H1 (cell line): ENCODE results near the gene WDR89. TPM values are rescaled to one million over a fixed set of nuclear protein-coding genes. Genes with fewer than 3 reads are reported as not detected.

Experiments
- CTCF ChIA-PET: fragments of 300-600 bp; sonication (Branson Sonifier 250); formaldehyde crosslinking; loops from one replicate; lab custom pipeline; 2021; ENCODE audit not compliant: partially characterized antibody; lab: Charles Lee
- POLR2A ChIA-PET: fragments of 300-600 bp; sonication (Branson Sonifier 250); formaldehyde crosslinking; loops from one replicate; lab custom pipeline; 2021; ENCODE audit warnings: inconsistent platforms; ENCODE audit not compliant: partially characterized antibody; lab: Charles Lee
- DNase-seq, 2 experiments: peaks; one replicate each; pipeline versions ENCODE4 v3.0.0 to v3.0.0-alpha.2; 2010 to 2022; ENCODE audit warnings: low spot score in 2 of 2, low read depth in 1 of 2, mixed read lengths in 1 of 2
- FAIRE-seq: peaks from 2 replicates; lab custom pipeline; 2011; peaks lifted over from hg19 to GRCh38; lab: Jason Lieb, UNC
- H2AFZ ChIP-seq: 2 replicates; pipeline ENCODE4 v1.8.1; 2012; ENCODE audit warnings: low read length, inconsistent platforms
- H2AK5ac ChIP-seq: 2 replicates; pipeline ENCODE4 v1.6.1; 2013; ENCODE audit warnings: low read depth, low read length
- H2BK120ac ChIP-seq: replicated peaks from 2 replicates; pipeline ENCODE3; 2013; ENCODE audit warnings: low read depth, low read length, inconsistent platforms
- H2BK12ac ChIP-seq: 2 replicates; pipeline ENCODE4 v1.6.1; 2013; ENCODE audit warnings: low read depth, low read length
- H2BK15ac ChIP-seq: 2 replicates; pipeline ENCODE4 v1.6.1; 2013; ENCODE audit warnings: low read length
- H2BK20ac ChIP-seq: 2 replicates; pipeline ENCODE4 v1.6.1; 2013; ENCODE audit warnings: low read length
- H2BK5ac ChIP-seq: 2 replicates; pipeline ENCODE4 v1.6.1; 2013; ENCODE audit warnings: low read depth, low read length
- H3K14ac ChIP-seq: 2 replicates; pipeline ENCODE4 v1.6.1; 2013; ENCODE audit warnings: inconsistent platforms; ENCODE audit not compliant: insufficient read length
- H3K18ac ChIP-seq: 2 replicates; pipeline ENCODE4 v1.6.1; 2013; ENCODE audit warnings: low read length; ENCODE audit errors: extremely low read depth
- H3K23ac ChIP-seq: 2 replicates; pipeline ENCODE4 v1.6.1; 2013; ENCODE audit warnings: inconsistent platforms; ENCODE audit not compliant: insufficient read length
- H3K23me2 ChIP-seq: 2 replicates; pipeline ENCODE4 v1.6.1; 2013; ENCODE audit warnings: low read depth, low read length
- H3K27ac ChIP-seq: 2 replicates; pipeline ENCODE4 v1.6.1; 2011; ENCODE audit warnings: low read depth, low read length, inconsistent platforms
- H3K27me3 ChIP-seq, 4 experiments: replicated peaks in 1 of 4; 1 replicate in 1 of 4; 2 replicates in 3 of 4; pipeline versions ENCODE4 v1.6.1 to v1.8.1; 2011 to 2013; ENCODE audit warnings: low read length in 3 of 4, mild to moderate bottlenecking in 3 of 4, inconsistent platforms in 2 of 4, mixed read lengths in 2 of 4, moderate library complexity in 1 of 4; ENCODE audit not compliant: control insufficient read depth in 3 of 4, insufficient read depth in 3 of 4; ENCODE audit errors: extremely low read depth in 1 of 4
- H3K36me3 ChIP-seq, 4 experiments: 2 replicates each; pipeline versions ENCODE4 v1.6.1 to v1.8.1; 2011 to 2013; ENCODE audit warnings: mild to moderate bottlenecking in 4 of 4, low read length in 3 of 4, moderate library complexity in 2 of 4, control low read depth in 1 of 4, inconsistent platforms in 1 of 4; ENCODE audit not compliant: insufficient read depth in 4 of 4, control insufficient read depth in 2 of 4
- H3K4ac ChIP-seq: replicated peaks from 2 replicates; pipeline ENCODE3; 2013; ENCODE audit warnings: low read length, low read depth, mixed read lengths, inconsistent platforms; ENCODE audit not compliant: insufficient read length
- H3K4me1 ChIP-seq, 4 experiments: replicated peaks in 1 of 4; 1 replicate in 1 of 4; 2 replicates in 3 of 4; pipeline versions ENCODE4 v1.6.1 to v1.8.1; 2011 to 2013; ENCODE audit warnings: low read length in 3 of 4, inconsistent platforms in 2 of 4, mixed read lengths in 1 of 4; ENCODE audit not compliant: insufficient read depth in 4 of 4, control insufficient read depth in 3 of 4
- H3K4me2 ChIP-seq, 2 experiments: 2 replicates each; pipeline versions ENCODE4 v1.6.1 to v1.8.1; 2011 to 2013; ENCODE audit warnings: low read depth in 2 of 2, low read length in 2 of 2, control low read depth in 1 of 2, inconsistent platforms in 1 of 2, mild to moderate bottlenecking in 1 of 2; ENCODE audit not compliant: insufficient read depth in 1 of 2
- H3K4me3 ChIP-seq, 4 experiments: fragments of 200-600, 300-600 bp in 1 of 4; sonication (generic), shearing (Covaris generic), sonication (Bioruptor Twin) in 1 of 4; 2 replicates each; pipeline versions ENCODE4 v1.5.1 to v1.8.1; 2011 to 2016; ENCODE audit warnings: low read length in 4 of 4, low read depth in 3 of 4, control low read depth in 2 of 4, inconsistent platforms in 2 of 4, mild to moderate bottlenecking in 2 of 4, mixed read lengths in 1 of 4, moderate library complexity in 1 of 4; ENCODE audit not compliant: insufficient read depth in 2 of 4; ENCODE audit errors: extremely low read depth in 1 of 4
- H3K56ac ChIP-seq: replicated peaks from 2 replicates; pipeline ENCODE3; 2013; ENCODE audit warnings: low read depth, mild to moderate bottlenecking, mixed read lengths, low read length, inconsistent platforms; ENCODE audit not compliant: insufficient read length
- H3K79me1 ChIP-seq: 2 replicates; pipeline ENCODE4 v1.6.1; 2013; ENCODE audit warnings: low read depth, low read length, control low read depth
- H3K79me2 ChIP-seq, 2 experiments: 2 replicates each; pipeline versions ENCODE4 v1.6.1 to v1.8.1; 2012 to 2013; ENCODE audit warnings: low read length in 2 of 2, mild to moderate bottlenecking in 2 of 2, inconsistent platforms in 1 of 2; ENCODE audit not compliant: insufficient read depth in 2 of 2, control insufficient read depth in 1 of 2
- H3K9ac ChIP-seq, 4 experiments: replicated peaks in 1 of 4; 1 replicate in 1 of 4; 2 replicates in 3 of 4; pipeline versions ENCODE4 v1.6.1 to v1.8.1; 2011 to 2013; ENCODE audit warnings: low read depth in 3 of 4, low read length in 3 of 4, control low read depth in 2 of 4, mild to moderate bottlenecking in 2 of 4, moderate library complexity in 2 of 4, inconsistent platforms in 1 of 4; ENCODE audit errors: extremely low read depth in 1 of 4
- H3K9me3 ChIP-seq, 2 experiments: 2 replicates each; pipeline versions ENCODE4 v1.6.1 to v1.8.1; 2012 to 2013; ENCODE audit warnings: mild to moderate bottlenecking in 2 of 2, moderate library complexity in 2 of 2, control low read depth in 1 of 2, inconsistent platforms in 1 of 2, low read depth in 1 of 2, low read length in 1 of 2, mixed read lengths in 1 of 2; ENCODE audit not compliant: insufficient read depth in 2 of 2
- H4K20me1 ChIP-seq, 2 experiments: replicated peaks in 1 of 2; 2 replicates each; pipeline versions ENCODE3 to v1.8.1; 2011 to 2013; ENCODE audit warnings: inconsistent platforms in 2 of 2, low read length in 2 of 2, mild to moderate bottlenecking in 1 of 2; ENCODE audit not compliant: insufficient read depth in 2 of 2, control insufficient read depth in 1 of 2
- H4K5ac ChIP-seq: 2 replicates; pipeline ENCODE4 v1.6.1; 2013; ENCODE audit warnings: low read length, low read depth, mixed read lengths, inconsistent platforms; ENCODE audit not compliant: insufficient read length
- H4K8ac ChIP-seq: 2 replicates; pipeline ENCODE4 v1.8.0; 2013; ENCODE audit warnings: mild to moderate bottlenecking, moderate library complexity, low read length, inconsistent platforms; ENCODE audit not compliant: insufficient read depth; ENCODE audit errors: extremely low read depth
- H4K91ac ChIP-seq: replicated peaks from 2 replicates; pipeline ENCODE3; 2013; ENCODE audit warnings: low read length, mixed read lengths, inconsistent platforms; ENCODE audit not compliant: insufficient read length
- BRCA1 ChIP-seq: IDR thresholded peaks from 2 replicates; pipeline ENCODE4 v1.6.1; 2012; ENCODE audit warnings: low read depth, low read length, improper control_type of control experiment
- GABPA ChIP-seq: IDR thresholded peaks from 2 replicates; pipeline ENCODE4 v1.6.1; 2011; ENCODE audit warnings: mild to moderate bottlenecking, low read length, moderate library complexity, borderline replicate concordance; ENCODE audit not compliant: insufficient read depth
- WGBS, 2 experiments: shearing (Covaris generic) in 1 of 2; methylation state at CpG; one replicate each; pipeline versions ENCODE4 v1.1.6 to v1.1.7; 2013 to 2015; ENCODE audit warnings: low lambda C conversion rate in 2 of 2, mixed read lengths in 2 of 2, inconsistent platforms in 1 of 2, low coverage in 1 of 2, missing lambda C conversion rate in 1 of 2; ENCODE audit not compliant: insufficient replicate concordance in 2 of 2, insufficient coverage in 1 of 2, insufficient read length in 1 of 2; ENCODE audit errors: extremely low coverage in 1 of 2, missing lambda C conversion rate in 1 of 2; 5-methylcytosine and 5-hydroxymethylcytosine counted together
- polyA plus RNA-seq, 7 experiments: library from polyadenylated mRNA; depleted of rRNA in 3 of 7; stranded (reverse) in 5 of 7; unstranded in 2 of 7; fragments of >200 nt in 5 of 7; fragments of 200-250 nt in 2 of 7; gene quantifications; 1 replicate in 5 of 7; 2 replicates in 1 of 7; 4 replicates in 1 of 7; pipeline versions ENCODE4 v1.2.1 to v1.2.3, GENCODE V29; 2011 to 2013; ENCODE audit warnings: missing spikeins in 2 of 7, mixed read lengths in 2 of 7
- total RNA-seq: library from RNA; stranded (reverse); fragmentation: NEBNext Ultra II Directional; extraction: Animal tissue kit (Norgen Biotek cat#: 25700); gene quantifications from 2 replicates; pipeline ENCODE4 v1.2.1, GENCODE V29; 2021
- TF ChIP-seq, protein P1 (sequence below): IDR thresholded peaks from 2 replicates; pipeline ENCODE4 v1.6.1; 2011; ENCODE audit warnings: low read length, improper control_type of control experiment
- TF ChIP-seq, protein P2 (sequence below): IDR thresholded peaks from 2 replicates; pipeline ENCODE4 v1.6.1; 2012; ENCODE audit warnings: inconsistent platforms

Gene WDR89
- total and polyA plus RNA-seq, 2 of the 8 experiments (the other 6 are each of a cell fraction or from before 2014, with no cell fraction given): 8.3 to 32.9 TPM

DNA sequence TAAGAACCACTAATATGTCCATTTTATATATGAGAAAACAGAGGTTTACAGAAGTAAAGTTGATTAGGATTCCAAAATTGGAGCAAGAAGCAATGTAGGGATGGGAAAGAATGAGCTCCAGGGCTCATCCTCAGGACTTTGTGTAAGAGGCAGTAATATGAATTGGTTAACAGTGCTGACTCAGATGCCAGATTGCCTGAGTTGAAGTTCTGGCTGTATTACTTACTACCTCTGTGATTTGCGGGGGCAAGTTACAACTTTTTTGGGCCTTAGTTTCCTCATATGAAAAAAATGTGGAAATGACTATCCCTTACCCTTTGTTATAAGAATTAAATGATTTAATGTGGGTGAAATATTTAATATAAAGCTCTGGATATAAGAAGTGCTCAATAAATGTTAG is 63.4 kb downstream of the WDR89 start:
- no peak for FAIRE-seq
- Histone ChIP-seq H3K79me1 (no peaks in the 10 kb centered on the region), H3K27me3 (no peaks in the 10 kb centered on the region), H3K9me3 (no peaks in the 10 kb centered on the region), H2BK120ac (no peak overlapping the region), H4K8ac (no peak overlapping the region), H2BK15ac (no peak overlapping the region), H3K4me3 (no peak overlapping the region), H3K23me2 (no peaks in the 10 kb centered on the region), H2BK20ac (no peak overlapping the region), H3K23ac (no peak overlapping the region), H4K5ac (no peak overlapping the region), H3K36me3 (no peaks in the 10 kb centered on the region), H3K4me1 (no peaks in the 10 kb centered on the region), H2BK5ac (no peak overlapping the region), H3K4ac (no peak overlapping the region), H2AFZ (no peak overlapping the region), H3K79me2 (no peaks in the 10 kb centered on the region), H3K27ac (no peak overlapping the region), H3K18ac (no peak overlapping the region), H4K20me1 (no peaks in the 10 kb centered on the region), H2BK12ac (no peak overlapping the region), H3K9ac (no peak overlapping the region), H2AK5ac (no peak overlapping the region), H3K14ac (no peak overlapping the region), H4K91ac (no peak overlapping the region), H3K4me2 (no peak overlapping the region), H3K56ac (no peak overlapping the region)
- DNase-seq: no peak
- no peak for TF ChIP-seq BRCA1
- TF ChIP-seq GABPA: no peak
- TF ChIP-seq, protein P1, sequence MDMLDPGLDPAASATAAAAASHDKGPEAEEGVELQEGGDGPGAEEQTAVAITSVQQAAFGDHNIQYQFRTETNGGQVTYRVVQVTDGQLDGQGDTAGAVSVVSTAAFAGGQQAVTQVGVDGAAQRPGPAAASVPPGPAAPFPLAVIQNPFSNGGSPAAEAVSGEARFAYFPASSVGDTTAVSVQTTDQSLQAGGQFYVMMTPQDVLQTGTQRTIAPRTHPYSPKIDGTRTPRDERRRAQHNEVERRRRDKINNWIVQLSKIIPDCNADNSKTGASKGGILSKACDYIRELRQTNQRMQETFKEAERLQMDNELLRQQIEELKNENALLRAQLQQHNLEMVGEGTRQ: no peak
- TF ChIP-seq, protein P2, sequence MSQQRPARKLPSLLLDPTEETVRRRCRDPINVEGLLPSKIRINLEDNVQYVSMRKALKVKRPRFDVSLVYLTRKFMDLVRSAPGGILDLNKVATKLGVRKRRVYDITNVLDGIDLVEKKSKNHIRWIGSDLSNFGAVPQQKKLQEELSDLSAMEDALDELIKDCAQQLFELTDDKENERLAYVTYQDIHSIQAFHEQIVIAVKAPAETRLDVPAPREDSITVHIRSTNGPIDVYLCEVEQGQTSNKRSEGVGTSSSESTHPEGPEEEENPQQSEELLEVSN: no peak
- POLR2A ChIA-PET: no interaction called here
- 95% methylated on average over 1 of the region's 1 CpG; no CpG with 5 or more reads in 1 of the 2 experiments for WGBS, 2 experiments
- CTCF ChIA-PET: interaction anchor here (0.5 to 0.7 kb wide), 2 partner anchors 32 to 846 kb away, joined by 3 to 8 read pairs; no protein-coding TSS in a partner anchor
